Astrocyte of the spinal cord (primary cell): ENCODE results near the gene TEX44.

Experiments
- DNase-seq: peaks from one replicate; pipeline ENCODE4 v3.0.0; 2011; ENCODE audit warnings: low read depth, low spot score
- H3K4me3 ChIP-seq: 2 replicates; pipeline ENCODE4 v1.5.1; 2011; ENCODE audit warnings: low read depth, mild to moderate bottlenecking, low read length, moderate library complexity
- in situ Hi-C: cut with HindIII; loops from 2 replicates; pipeline ENCODE4 v1.10.0; 2017; ENCODE audit warnings: low sequenced_read_pairs
- TF ChIP-seq, protein P1 (sequence below): IDR thresholded peaks from 2 replicates; pipeline ENCODE4 v1.5.1; 2012; ENCODE audit warnings: low read depth, mild to moderate bottlenecking, low read length, inconsistent platforms

Gene TEX44

DNA sequence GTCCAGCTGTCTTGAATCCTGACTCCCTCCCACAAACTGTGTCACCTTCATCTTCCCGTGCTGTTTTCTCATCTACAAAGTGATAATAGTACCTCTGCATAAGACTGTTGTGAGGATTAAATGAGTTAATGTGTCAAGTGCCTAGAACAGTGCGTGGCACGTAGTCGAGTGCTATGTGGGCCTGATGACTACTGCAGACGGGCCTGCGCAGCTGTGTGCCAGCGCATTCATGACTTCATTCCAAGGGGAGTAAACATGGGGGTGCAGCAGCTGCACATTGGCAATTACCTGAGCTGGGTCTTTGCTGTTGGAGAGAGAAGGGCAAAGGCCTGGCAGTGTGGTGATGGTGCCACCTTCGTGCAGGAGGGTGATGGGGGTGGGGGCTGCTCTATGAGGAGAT is 5.0 kb downstream of the TEX44 start:
- no peak for DNase-seq
- no peak overlapping the region for H3K4me3 ChIP-seq
- in situ Hi-C loops: no loop called here
- TF ChIP-seq, protein P1, sequence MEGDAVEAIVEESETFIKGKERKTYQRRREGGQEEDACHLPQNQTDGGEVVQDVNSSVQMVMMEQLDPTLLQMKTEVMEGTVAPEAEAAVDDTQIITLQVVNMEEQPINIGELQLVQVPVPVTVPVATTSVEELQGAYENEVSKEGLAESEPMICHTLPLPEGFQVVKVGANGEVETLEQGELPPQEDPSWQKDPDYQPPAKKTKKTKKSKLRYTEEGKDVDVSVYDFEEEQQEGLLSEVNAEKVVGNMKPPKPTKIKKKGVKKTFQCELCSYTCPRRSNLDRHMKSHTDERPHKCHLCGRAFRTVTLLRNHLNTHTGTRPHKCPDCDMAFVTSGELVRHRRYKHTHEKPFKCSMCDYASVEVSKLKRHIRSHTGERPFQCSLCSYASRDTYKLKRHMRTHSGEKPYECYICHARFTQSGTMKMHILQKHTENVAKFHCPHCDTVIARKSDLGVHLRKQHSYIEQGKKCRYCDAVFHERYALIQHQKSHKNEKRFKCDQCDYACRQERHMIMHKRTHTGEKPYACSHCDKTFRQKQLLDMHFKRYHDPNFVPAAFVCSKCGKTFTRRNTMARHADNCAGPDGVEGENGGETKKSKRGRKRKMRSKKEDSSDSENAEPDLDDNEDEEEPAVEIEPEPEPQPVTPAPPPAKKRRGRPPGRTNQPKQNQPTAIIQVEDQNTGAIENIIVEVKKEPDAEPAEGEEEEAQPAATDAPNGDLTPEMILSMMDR: no peak

DNA sequence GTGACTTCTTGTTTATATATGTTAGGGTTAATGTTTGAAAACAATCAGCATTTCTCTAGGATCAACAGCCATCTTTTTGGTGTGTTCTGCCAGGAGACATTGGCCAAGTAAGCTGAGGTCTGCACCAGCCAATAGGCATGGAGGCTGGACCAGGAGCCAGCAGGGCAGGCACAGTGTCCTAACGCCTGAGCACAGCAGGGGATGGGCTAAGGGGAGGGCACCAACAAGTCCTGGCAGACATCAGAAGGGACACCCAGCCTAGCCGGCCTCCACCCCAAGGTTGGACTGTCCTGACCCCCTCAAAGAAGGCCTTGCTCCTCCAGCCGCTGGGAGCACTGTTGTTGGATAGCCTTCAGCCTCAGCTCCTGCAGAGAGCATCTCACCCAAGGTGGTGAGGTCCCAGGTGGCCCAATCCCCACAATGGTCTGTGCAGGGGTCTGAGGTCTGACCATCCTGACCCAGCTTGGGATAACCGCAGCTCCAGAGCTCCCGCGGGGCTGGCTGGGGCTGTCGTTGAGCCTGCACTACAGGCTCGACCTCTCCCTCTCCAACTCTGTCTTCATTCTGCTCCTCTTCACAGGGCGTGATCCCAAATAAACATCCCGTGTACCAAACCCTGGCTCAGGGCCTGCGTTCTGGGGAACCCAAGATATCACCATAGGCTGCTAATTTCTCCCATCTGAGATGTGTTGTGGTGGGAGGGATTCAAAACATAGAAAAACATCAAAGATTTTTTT is 8.1 kb downstream of the TEX44 start:
- no peak for DNase-seq
- in situ Hi-C loops: no loop called here
- TF ChIP-seq, protein P1: no peak
- no peak overlapping the region for H3K4me3 ChIP-seq

DNA sequence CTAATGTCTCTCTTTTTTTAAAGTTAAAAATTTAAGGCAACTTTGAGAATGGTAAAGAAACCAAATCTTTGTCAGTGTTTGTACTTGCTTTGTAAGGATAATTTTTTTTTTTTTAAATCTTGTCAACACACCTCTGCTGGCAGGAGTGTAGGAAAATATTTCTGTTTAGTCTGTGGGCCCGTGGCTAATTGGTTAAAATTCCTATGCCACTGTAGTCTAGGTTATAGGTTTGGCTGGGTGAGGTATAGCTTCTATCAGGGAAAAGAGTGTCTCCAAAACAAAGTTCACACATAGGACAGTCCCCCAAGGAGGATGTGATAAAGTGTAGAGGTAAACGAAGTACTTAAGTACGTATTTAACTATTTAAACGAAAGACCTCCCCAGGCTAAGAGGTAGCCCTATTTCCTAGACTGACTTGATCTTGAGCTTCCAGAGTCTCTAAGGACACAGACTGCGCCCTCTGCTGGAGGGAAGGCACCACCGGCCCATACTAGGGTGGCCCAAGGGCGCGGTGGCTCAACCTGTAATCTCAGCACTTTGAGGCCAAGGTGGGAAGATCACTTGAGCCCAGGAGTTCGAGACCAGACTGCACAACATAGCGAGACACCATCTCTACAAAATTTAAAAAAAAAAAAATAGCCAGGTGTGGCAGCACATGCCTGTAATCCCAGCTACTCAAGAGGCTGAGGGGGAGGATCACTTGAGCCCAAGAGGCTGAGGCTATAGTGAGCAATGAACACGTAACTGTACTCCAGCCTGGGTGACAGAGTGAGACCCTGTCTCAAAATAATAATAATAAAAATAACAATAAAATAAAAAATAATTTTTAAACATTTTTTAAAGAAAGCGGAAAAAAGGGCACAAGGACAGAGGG is 8.9 kb downstream of the TEX44 start:
- in situ Hi-C loops: no loop called here
- H3K4me3 ChIP-seq: no peak overlapping the region
- peak; percentile 78 for DNase-seq
- TF ChIP-seq, protein P1: peak; percentile 94

DNA sequence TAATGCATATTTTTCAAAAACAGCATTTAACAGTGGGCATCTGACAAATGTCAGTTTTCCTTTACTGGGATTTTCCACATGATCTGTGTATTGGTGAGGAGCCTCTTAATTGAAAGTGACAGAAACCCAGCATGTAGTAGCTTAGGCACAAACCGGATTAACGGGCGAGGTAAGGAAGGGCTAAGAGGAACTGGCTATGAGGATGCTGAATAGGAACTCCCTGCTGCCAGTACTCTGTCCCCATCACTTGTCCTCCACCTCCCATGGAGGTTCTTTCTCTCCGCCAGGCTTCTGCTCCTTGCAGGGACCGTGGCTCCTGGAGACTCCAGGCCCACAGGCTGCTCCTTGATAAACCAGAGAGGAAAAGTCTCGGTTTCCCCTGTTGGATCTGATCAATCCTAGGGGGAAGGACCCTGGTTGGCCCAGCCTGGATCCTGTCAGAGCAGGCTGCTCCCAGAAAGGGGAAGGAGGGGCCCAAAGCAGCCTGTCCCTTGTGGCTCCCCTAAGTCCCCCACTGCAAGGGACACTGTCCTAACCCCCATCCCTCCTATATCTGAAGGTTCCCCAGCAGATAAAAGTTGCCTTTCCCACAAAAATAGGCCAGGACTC is 10.3 kb downstream of the TEX44 start:
- no peak overlapping the region for H3K4me3 ChIP-seq
- in situ Hi-C loops: no loop called here
- TF ChIP-seq, protein P1: no peak
- DNase-seq: no peak

DNA sequence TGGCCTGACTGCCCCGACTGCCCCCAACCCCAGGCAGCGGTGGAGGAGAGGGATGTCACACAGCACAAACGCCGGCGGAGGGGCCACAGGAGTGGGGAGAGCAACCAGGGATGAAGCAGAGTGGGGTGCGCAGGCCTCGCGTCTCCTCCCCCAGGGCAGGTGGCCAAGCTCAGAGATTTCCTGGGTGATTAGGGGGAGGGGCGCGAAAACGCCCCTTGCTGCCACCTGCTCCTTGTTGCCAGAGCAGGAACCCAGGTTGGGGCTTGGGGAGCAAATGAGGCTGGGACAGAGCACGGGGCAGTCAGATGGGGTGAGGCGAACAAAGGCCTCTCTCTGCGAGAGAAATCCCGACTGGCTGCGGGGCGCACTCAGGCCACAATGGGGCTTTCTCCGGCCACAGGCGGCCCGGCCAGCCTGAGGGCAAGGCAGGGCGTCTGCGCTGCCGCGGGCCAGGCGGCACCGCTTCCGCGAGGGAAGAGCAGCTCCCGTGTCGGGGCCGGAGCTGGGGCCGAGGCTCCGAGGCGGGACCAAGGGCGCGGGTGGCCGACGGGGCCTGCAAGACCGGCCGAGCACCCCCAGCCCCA is 11.5 kb downstream of the TEX44 start:
- peak overlapping the region; percentile 25 for H3K4me3 ChIP-seq
- TF ChIP-seq, protein P1: no peak
- in situ Hi-C loops: no loop called here
- DNase-seq: no peak
